ENCODE results near the gene CLASP1. TPM values are rescaled to one million over a fixed set of nuclear protein-coding genes. Genes with fewer than 3 reads are reported as not detected.

The CLASP1 gene
- total RNA-seq, 1 experiment from 2014 or later, result 81.9 TPM

DNA sequence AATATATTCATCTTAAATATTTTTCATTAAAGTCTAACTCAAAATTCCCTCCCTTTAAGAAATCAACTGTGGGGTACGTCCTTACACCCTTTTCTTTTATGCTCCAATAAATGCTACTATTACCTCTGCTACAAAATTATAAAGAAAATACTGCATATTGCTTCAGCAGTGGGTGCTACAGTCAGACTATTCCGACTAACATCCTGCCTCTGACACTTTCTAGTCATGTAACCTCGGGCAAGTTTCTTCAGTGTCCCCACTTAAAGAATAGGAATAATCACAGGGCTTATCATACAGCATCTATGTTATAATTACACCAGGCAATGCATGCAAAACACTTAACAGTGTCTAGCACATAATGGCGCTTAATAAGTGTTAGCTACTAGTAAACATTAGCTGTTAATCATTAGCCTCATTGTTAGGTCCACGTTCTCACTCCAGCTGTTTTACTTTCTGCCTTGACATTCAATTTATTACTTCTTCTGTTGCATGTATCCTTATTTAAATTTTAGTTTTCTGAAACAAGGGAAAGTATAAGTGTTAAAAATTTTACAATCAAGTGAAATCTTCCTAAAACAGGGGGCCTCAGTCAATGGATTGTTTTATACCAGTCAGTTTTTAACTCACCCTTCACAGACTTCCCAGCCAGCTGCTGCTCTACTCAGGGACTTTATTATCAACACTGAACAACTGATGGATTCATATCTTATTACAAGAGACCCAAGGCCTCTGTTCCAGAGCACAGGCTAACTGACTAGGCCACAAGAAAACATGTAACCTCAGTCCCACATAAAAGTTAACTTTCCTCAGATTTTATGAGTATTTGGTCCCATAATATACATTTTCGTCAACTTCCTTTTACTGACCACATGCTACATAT is 54.0 kb downstream of the CLASP1 start:
- intact Hi-C loops (cut with micrococcal nuclease), result loop anchor here (5.0 kb wide), 1 partner anchor 52 kb away; the partner anchor contains the start of gene CLASP1
- Mint-ChIP-seq H3K4me1 (ENCODE audit: insufficient read depth, unreplicated experiment) (peaks cover 17% of the 10 kb centered on the region), H3K9me3 (ENCODE audit: unreplicated experiment) (no peaks in the 10 kb centered on the region), H3K36me3 (ENCODE audit: insufficient read depth, unreplicated experiment) (peaks cover 25% of the 10 kb centered on the region), H3K4me3 (ENCODE audit: unreplicated experiment) (no peak overlapping the region), H3K27ac (ENCODE audit: low read depth, unreplicated experiment) (peak overlapping the region; percentile 23), H3K27me3 (ENCODE audit: insufficient read depth, unreplicated experiment) (no peaks in the 10 kb centered on the region)
- ChIA-PET CTCF (interaction anchor here (0.6 to 2.8 kb wide), 16 partner anchors 8 to 129 kb away, joined by 3 to 18 read pairs (median 4); partner anchors contain the start of gene RNU4ATAC), POLR2A (interaction anchor here (0.5 to 2.7 kb wide), 6 partner anchors 17 to 107 kb away, joined by 3 to 31 read pairs (median 4); partner anchors contain the start of gene CLASP1)
- no TSS peak for BruUV-seq (replicated peaks)
- TF ChIP-seq, protein P1, sequence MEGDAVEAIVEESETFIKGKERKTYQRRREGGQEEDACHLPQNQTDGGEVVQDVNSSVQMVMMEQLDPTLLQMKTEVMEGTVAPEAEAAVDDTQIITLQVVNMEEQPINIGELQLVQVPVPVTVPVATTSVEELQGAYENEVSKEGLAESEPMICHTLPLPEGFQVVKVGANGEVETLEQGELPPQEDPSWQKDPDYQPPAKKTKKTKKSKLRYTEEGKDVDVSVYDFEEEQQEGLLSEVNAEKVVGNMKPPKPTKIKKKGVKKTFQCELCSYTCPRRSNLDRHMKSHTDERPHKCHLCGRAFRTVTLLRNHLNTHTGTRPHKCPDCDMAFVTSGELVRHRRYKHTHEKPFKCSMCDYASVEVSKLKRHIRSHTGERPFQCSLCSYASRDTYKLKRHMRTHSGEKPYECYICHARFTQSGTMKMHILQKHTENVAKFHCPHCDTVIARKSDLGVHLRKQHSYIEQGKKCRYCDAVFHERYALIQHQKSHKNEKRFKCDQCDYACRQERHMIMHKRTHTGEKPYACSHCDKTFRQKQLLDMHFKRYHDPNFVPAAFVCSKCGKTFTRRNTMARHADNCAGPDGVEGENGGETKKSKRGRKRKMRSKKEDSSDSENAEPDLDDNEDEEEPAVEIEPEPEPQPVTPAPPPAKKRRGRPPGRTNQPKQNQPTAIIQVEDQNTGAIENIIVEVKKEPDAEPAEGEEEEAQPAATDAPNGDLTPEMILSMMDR (IDR thresholded peaks at IDR 0.05; ENCODE audit: unreplicated experiment), result no peak
- no peak for DNase-seq (ENCODE audit: unreplicated experiment)

DNA sequence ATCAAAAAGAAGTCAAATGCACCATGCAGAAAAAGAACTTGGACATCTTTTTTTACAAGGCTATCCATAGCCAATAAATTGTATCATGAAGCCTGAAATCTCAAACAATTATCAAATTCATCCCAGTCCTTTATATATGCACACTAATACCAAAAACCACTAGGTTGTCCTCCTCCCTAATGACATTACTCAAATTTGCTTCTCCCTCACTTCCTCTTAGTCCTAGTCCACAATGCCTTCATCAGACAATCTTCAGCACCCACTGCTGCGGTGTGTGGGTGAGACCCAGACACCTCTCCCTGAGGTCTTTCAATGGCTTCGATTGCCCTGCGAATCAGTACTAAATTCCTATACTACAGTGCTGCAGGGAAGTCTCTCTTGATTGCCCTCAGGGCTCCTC is 58.1 kb downstream of the CLASP1 start:
- TF ChIP-seq, protein P1 (IDR thresholded peaks at IDR 0.05; ENCODE audit: unreplicated experiment), result no peak
- intact Hi-C loops (cut with micrococcal nuclease), result no loop called here
- no TSS peak for BruUV-seq (replicated peaks)
- Mint-ChIP-seq H3K27me3 (ENCODE audit: insufficient read depth, unreplicated experiment) (no peaks in the 10 kb centered on the region), H3K9me3 (ENCODE audit: unreplicated experiment) (no peaks in the 10 kb centered on the region), H3K27ac (ENCODE audit: low read depth, unreplicated experiment) (no peak overlapping the region), H3K36me3 (ENCODE audit: insufficient read depth, unreplicated experiment) (peaks cover 11% of the 10 kb centered on the region), H3K4me3 (ENCODE audit: unreplicated experiment) (no peak overlapping the region), H3K4me1 (ENCODE audit: insufficient read depth, unreplicated experiment) (peaks cover 19% of the 10 kb centered on the region)
- POLR2A ChIA-PET, result interaction anchor here (0.6 to 2.0 kb wide), 3 partner anchors 11 to 66 kb away, joined by 3 to 5 read pairs (median 3); partner anchors contain the start of gene RNU4ATAC
- DNase-seq (ENCODE audit: unreplicated experiment), result no peak
- CTCF ChIA-PET, result no interaction called here

DNA sequence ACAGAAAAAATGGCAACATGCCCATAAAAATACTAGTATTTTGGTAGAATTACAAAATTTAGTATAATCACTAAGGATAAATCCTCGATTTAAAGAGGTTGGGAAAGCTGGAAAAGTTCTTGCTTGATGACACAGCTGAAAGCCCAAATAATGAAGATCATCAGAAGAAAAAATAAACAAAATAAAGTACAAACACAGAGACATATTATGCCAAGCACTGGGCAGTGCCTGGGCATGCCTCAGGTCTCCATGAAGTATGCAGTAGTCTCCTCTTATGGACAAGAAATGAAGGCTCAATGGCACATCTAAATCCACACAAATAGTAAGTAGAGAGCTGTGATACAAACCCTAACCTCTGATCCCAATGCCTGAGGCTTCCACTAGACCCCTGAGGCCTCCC is 60.9 kb downstream of the CLASP1 start:
- POLR2A ChIA-PET, result interaction anchor here (0.9 to 3.1 kb wide), 9 partner anchors 13 to 186 kb away, joined by 3 to 14 read pairs (median 4); partner anchors contain the start of gene RNU4ATAC
- no TSS peak for BruUV-seq (replicated peaks)
- no peaks in the 10 kb centered on the region for H3K9me3 Mint-ChIP-seq (ENCODE audit: unreplicated experiment)
- peaks cover 9% of the 10 kb centered on the region for H3K4me1 Mint-ChIP-seq (ENCODE audit: insufficient read depth, unreplicated experiment)
- peaks cover 6% of the 10 kb centered on the region for H3K36me3 Mint-ChIP-seq (ENCODE audit: insufficient read depth, unreplicated experiment)
- no peak for DNase-seq (ENCODE audit: unreplicated experiment)
- H3K27me3 Mint-ChIP-seq (ENCODE audit: insufficient read depth, unreplicated experiment), result no peaks in the 10 kb centered on the region
- TF ChIP-seq, protein P1 (IDR thresholded peaks at IDR 0.05; ENCODE audit: unreplicated experiment), result no peak
- peak overlapping the region; percentile 97 for H3K27ac Mint-ChIP-seq (ENCODE audit: low read depth, unreplicated experiment)
- CTCF ChIA-PET, result interaction anchor here (0.6 to 1.1 kb wide), 3 partner anchors 14 to 198 kb away, joined by 3 to 4 read pairs (median 4); no protein-coding TSS in a partner anchor
- H3K4me3 Mint-ChIP-seq (ENCODE audit: unreplicated experiment), result no peak overlapping the region
- intact Hi-C loops (cut with micrococcal nuclease), result no loop called here

DNA sequence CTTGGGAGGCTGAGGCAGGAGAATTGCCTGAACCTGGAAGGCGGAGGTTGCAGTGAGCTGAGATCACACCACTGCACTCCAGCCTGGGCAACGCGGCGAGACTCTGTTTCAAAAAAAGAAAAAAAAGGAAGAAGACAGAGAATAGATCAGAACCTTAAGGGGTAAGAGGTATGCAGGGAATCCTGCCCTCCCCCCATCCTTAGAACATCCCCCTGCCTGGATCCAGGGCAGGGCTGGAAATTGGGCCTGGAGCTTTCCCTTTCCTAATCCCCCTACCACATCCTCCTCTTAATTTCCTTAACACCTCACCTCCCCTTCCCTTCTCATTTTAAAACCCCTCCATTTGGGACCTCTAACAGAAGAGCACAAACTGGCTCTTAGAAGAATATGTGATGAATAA is 62.1 kb downstream of the CLASP1 start:
- no peak overlapping the region for H3K27ac Mint-ChIP-seq (ENCODE audit: low read depth, unreplicated experiment)
- H3K9me3 Mint-ChIP-seq (ENCODE audit: unreplicated experiment), result no peaks in the 10 kb centered on the region
- POLR2A ChIA-PET, result interaction anchor here (0.7 to 3.1 kb wide), 5 partner anchors 9 to 61 kb away, joined by 3 to 14 read pairs (median 6); partner anchors contain the start of gene RNU4ATAC
- peaks cover 14% of the 10 kb centered on the region for H3K4me1 Mint-ChIP-seq (ENCODE audit: insufficient read depth, unreplicated experiment)
- peaks cover 6% of the 10 kb centered on the region for H3K36me3 Mint-ChIP-seq (ENCODE audit: insufficient read depth, unreplicated experiment)
- TF ChIP-seq, protein P1 (IDR thresholded peaks at IDR 0.05; ENCODE audit: unreplicated experiment), result no peak
- intact Hi-C loops (cut with micrococcal nuclease), result no loop called here
- CTCF ChIA-PET, result interaction anchor here (0.6 to 1.2 kb wide), 3 partner anchors 9 to 139 kb away, joined by 3 to 11 read pairs (median 4); no protein-coding TSS in a partner anchor
- DNase-seq (ENCODE audit: unreplicated experiment), result no peak
- no peaks in the 10 kb centered on the region for H3K27me3 Mint-ChIP-seq (ENCODE audit: insufficient read depth, unreplicated experiment)
- no TSS peak for BruUV-seq (replicated peaks)
- H3K4me3 Mint-ChIP-seq (ENCODE audit: unreplicated experiment), result no peak overlapping the region

Data from MCF 10A (cell line).